Heart right ventricle (tissue), 16 donors: ENCODE data around the gene DOHH. TPM values are rescaled to one million over a fixed set of nuclear protein-coding genes. Genes with fewer than 3 reads are reported as not detected.

Experiments
- ATAC-seq, 8 donors: fragments of 200-7000 bp; cut with Tn5 transposase; one replicate each; pipeline ENCODE4 v1.9.1; 2020; ENCODE audit warnings: mild to moderate bottlenecking in 8 of 8, moderate library complexity in 8 of 8, moderate number of reproducible peaks in 1 of 8
- DNase-seq, 2 donors: peaks; one replicate each; pipeline ENCODE4 v3.0.0-alpha.2; 2020
- H3K27ac ChIP-seq, 10 donors: fragments of 200-600 bp; sonication (generic) in 2 of 10; one replicate each; pipeline versions ENCODE4 v1.5.0 to v1.8.0; 2020 to 2022; ENCODE audit warnings: mild to moderate bottlenecking in 3 of 10
- H3K27me3 ChIP-seq, 7 donors: fragments of 200-600 bp; one replicate each; pipeline ENCODE4 v1.8.0; 2021 to 2022; ENCODE audit warnings: mild to moderate bottlenecking in 2 of 7
- H3K36me3 ChIP-seq, 9 donors: fragments of 200-600 bp; sonication (generic) in 1 of 9; one replicate each; pipeline versions ENCODE4 v1.5.0 to v1.8.0; 2020 to 2022; ENCODE audit warnings: mild to moderate bottlenecking in 2 of 9
- H3K4me1 ChIP-seq, 9 donors: fragments of 200-600 bp; sonication (generic) in 1 of 9; one replicate each; pipeline versions ENCODE4 v1.5.0 to v1.8.0; 2020 to 2022; ENCODE audit warnings: mild to moderate bottlenecking in 4 of 9
- H3K4me3 ChIP-seq, 10 donors: fragments of 200-600 bp; sonication (generic) in 2 of 10; one replicate each; pipeline versions ENCODE4 v1.5.0 to v1.8.0; 2020 to 2022; ENCODE audit warnings: mild to moderate bottlenecking in 7 of 10, moderate library complexity in 2 of 10
- H3K9me3 ChIP-seq, 11 donors: fragments of 200-600 bp in 10 of 11; sonication (generic) in 2 of 11; one replicate each; pipeline versions ENCODE4 v1.5.0 to v1.8.0; 2013 to 2022; ENCODE audit warnings: mild to moderate bottlenecking in 2 of 11, control low read depth in 1 of 11, moderate library complexity in 1 of 11
- WGBS, 2 donors: extraction: QIAGEN DNeasy Blood & Tissue Kit; methylation state at CpG; one replicate each; pipeline ENCODE4 v1.1.7; 2013; ENCODE audit warnings: inconsistent platforms in 1 of 2; 5-methylcytosine and 5-hydroxymethylcytosine counted together
- intact Hi-C, 10 donors: fragments of 100-400 bp; cut with DNase I; formaldehyde crosslinking; loops; one replicate each; pipeline versions ENCODE4 v1.11.1 to v1.14.2; 2022
- polyA plus RNA-seq, 2 donors: library from polyadenylated mRNA; stranded (reverse); fragments of 200-250 nt; gene quantifications; one replicate each; pipeline ENCODE4 v1.2.3, GENCODE V29; 2013
- total RNA-seq, 10 donors: library from RNA; stranded (reverse); fragmentation: NEBNext Ultra II Directional in 3 of 10; extraction: Animal tissue kit (Norgen Biotek cat#: 25700) in 3 of 10; gene quantifications; one replicate each; pipeline versions ENCODE4 v1.2.1 to v1.2.4, GENCODE V29; 2021 to 2023
- TF ChIP-seq, protein P1 (sequence below), 9 donors: fragments of 200-600 bp; sonication (generic) in 2 of 9; IDR thresholded peaks; one replicate each; pipeline versions ENCODE4 v1.5.0 to v1.8.0; 2021 to 2022; ENCODE audit warnings: antibody characterized with exemption in 9 of 9, mild to moderate bottlenecking in 5 of 9, moderate library complexity in 1 of 9
- donor health status: Arrhythmogenic right ventricular cardiomyopathy.
- donor health status: ischemic (EF 13 %, LVEDD 7.1; RV severe dilation, severe dysfunction).
- donor health status: healthy with polysubstance abuse.
- donor health status: DM: no; HTN: yes; CAD: no.
- donor health status: DM: no; HTN: no; CAD: no.
- donor health status: ischemic (EF 25% LVEDD 6.9; RV normal size, moderate dysfunction).
- donor health status: ischemic (EF 25% LVEDD 5.7; RV mildly dilated, moderate dysfunction).
- donor health status: healthy.
- donor health status: DM: yes; HTN: yes; CAD: no.
- donor health status: Ischemic cardiomyopathy.
- donor health status: ischemic (EF 35%, LVEDD 5.7; RV mildly dilated, moderate dysfunction).
- donor health status: nonischemic (EF 11% LVEDD 7.7; RV severe dilation, severe dysfunction).
- donor health status: DM: yes; HTN: yes; CAD: no.
- donor health status: PGD.
- donor health status: ischemic (EF 29% LVEDD 5.4; RV normal size, mild dysfunction).
- donor health status: nonischemic (EF 23%, LVEDD 6.1; RV moderate dilation, normal function).

The DOHH gene
- total and polyA plus RNA-seq, 12 donors = 7.2 to 30.4 (median 10.3) TPM

DNA sequence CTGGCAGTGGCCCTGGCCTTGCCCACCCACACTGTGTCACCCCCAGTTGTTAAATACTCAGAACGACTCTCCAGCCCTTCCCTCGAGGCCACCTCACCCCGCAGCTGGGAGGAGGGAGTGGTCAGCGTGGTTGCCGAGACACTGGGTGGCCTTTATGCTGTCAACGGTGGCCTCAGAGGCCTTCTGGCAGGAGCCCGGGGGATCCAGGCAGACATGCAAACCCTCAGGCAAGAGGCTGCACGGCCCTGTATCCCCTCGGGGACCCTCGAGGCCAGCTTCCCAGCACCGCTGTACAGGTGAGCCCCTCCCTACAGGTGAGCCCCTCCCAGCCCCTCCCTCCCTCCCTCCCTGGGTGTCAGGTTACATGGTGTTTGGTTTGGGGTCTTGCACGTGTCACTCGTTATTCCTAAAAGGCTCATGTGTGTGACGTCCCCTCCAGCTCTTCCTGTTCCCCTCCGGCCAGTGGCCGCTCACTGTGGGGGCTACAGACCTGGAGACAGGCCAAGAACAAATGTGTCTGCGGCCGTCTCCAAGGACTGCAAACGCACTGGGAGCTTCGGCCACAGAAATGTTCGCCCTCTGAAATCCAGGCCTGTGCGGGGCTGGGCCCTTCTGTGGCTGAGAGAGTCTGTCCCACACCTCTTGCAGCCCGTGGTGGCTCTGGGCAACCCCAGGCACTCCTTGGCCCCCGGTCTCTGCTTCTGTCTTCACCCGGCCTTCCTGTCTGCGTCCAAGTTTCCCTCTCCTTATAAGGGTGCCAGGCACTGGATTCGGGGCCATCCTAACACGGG lies 38.7 kb upstream of the DOHH start, which contains the start of gene TEKTIP1:
TEKTIP1 (plus strand) TSS at position 210 of the 791 bp plus-strand sequence; CDS start at position 214, 4 bp downstream.
- intact Hi-C loops = no loop called here
- ATAC-seq = no peak
- no peak within 1 kb of the TSS for H3K4me3 ChIP-seq
- peaks cover 0 to 60% (median 17%) of the 10 kb centered on the region in 9 donors for H3K36me3 ChIP-seq
- TF ChIP-seq, protein P1, sequence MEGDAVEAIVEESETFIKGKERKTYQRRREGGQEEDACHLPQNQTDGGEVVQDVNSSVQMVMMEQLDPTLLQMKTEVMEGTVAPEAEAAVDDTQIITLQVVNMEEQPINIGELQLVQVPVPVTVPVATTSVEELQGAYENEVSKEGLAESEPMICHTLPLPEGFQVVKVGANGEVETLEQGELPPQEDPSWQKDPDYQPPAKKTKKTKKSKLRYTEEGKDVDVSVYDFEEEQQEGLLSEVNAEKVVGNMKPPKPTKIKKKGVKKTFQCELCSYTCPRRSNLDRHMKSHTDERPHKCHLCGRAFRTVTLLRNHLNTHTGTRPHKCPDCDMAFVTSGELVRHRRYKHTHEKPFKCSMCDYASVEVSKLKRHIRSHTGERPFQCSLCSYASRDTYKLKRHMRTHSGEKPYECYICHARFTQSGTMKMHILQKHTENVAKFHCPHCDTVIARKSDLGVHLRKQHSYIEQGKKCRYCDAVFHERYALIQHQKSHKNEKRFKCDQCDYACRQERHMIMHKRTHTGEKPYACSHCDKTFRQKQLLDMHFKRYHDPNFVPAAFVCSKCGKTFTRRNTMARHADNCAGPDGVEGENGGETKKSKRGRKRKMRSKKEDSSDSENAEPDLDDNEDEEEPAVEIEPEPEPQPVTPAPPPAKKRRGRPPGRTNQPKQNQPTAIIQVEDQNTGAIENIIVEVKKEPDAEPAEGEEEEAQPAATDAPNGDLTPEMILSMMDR (IDR thresholded peaks at IDR 0.05) = no peak
- H3K27me3 ChIP-seq = no peaks in the 10 kb centered on the region
- WGBS, 2 donors = 63 to 65% methylated on average over 27 to 28 of the region's 28 CpGs
- H3K4me1 ChIP-seq = peaks cover 0 to 22% (median 0%) of the 10 kb centered on the region in 9 donors
- DNase-seq = no peak
- H3K27ac ChIP-seq = no peak within 1 kb of the TSS
- H3K9me3 ChIP-seq = peaks cover 0 to 4% (median 0%) of the 10 kb centered on the region in 11 donors

DNA sequence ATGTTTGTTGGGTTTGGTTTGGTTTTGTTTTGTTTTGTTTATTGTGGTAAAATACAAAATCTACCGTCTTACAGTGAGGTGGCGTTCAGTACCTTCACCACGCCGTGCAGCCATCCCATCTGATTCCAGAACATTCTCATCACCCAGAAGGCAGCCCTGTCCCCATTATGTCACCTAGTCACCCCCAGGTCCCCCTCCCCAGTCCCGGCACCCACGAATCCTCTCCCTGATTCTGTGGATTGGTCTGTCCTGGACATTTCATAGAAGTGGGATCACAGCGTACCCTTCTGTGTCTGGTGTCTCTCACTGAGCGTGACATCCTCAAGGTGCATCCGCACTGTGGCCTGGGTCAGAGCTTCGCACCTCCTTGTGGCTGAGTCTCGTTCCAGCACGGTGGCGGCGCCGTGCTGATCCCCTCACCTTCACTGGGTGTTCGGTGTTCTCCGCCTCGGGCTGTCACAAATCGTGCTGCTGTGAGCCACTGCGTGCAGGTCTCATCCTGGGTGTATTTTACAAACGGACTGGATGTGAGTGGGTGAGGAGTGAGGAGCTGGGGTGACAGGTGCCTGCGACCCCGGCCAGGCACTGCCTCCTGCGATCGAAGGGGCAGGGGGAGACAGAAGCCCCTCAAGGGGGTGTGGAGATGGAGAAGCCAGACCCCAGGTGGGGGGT lies 37.9 kb upstream of the DOHH start:
- 86% methylated on average over 25 of the region's 25 CpGs for whole genome bisulfite sequencing, 2 donors
- Histone ChIP-seq H3K27ac (no peak overlapping the region), H3K9me3 (peaks cover 0 to 4% (median 0%) of the 10 kb centered on the region in 11 donors), H3K36me3 (peaks cover 0 to 60% (median 24%) of the 10 kb centered on the region in 9 donors), H3K4me1 (peaks cover 0 to 17% (median 0%) of the 10 kb centered on the region in 9 donors), H3K27me3 (no peaks in the 10 kb centered on the region), H3K4me3 (no peak overlapping the region)
- TF ChIP-seq, protein P1 (IDR thresholded peaks at IDR 0.05) = no peak
- ATAC-seq = peak in 1 of 8 donors; percentile 1
- no peak for DNase-seq
- intact Hi-C loops = no loop called here

DNA sequence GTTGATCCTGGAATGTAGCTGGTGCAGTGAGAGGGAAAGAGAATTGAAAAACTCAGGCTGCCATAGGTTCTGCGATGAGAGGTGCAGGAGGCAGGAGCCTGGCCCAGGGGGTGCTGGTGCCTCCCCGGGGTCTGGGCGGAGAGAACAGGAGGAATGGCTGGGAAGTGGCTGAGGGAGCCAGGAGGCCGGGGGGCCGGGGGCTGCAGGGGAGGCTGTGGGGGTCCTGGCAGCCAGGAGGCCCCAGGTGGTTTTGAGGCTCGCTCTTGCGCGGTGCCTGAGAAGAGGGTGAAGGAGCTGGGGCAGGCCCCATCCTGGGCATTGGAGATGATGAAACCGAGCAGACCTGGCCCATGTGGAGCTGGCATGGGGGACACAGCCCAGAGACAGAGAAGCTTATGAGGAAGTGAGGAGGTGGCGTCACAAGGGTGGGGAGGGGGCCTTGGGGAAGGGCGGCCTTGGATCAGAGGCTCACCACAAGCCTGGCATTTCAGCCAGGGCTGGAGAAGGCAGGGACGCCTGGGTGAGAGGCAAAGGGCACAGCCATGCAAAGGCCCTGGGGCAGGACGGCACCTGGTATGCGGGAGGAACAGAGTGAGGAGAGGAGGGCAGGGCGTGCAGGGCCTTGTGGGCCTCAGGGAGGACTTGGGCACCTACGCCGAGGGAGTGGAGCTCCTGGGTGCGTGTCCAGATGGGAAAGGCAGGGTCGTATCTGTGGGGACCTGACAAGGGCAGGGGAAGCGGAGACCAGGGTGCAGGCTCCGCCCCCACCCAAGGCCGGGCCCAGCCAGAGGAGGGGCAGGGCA lies 37.2 kb upstream of the DOHH start:
- intact Hi-C loops = no loop called here
- Histone ChIP-seq H3K4me1 (peaks cover 0 to 13% (median 0%) of the 10 kb centered on the region in 9 donors), H3K4me3 (no peak overlapping the region), H3K36me3 (peaks cover 0 to 66% (median 30%) of the 10 kb centered on the region in 9 donors), H3K27me3 (no peaks in the 10 kb centered on the region), H3K27ac (peak overlapping the region in 3 of 10 donors; percentile 9 to 30 (median 21)), H3K9me3 (peaks cover 0 to 4% (median 0%) of the 10 kb centered on the region in 11 donors)
- TF ChIP-seq, protein P1 (IDR thresholded peaks at IDR 0.05) = no peak
- DNase-seq (no peak), ATAC-seq (peak in 3 of 8 donors; percentile 4 to 19 (median 9))
- 90 to 91% methylated on average over 22 of the region's 22 CpGs for WGBS, 2 donors

DNA sequence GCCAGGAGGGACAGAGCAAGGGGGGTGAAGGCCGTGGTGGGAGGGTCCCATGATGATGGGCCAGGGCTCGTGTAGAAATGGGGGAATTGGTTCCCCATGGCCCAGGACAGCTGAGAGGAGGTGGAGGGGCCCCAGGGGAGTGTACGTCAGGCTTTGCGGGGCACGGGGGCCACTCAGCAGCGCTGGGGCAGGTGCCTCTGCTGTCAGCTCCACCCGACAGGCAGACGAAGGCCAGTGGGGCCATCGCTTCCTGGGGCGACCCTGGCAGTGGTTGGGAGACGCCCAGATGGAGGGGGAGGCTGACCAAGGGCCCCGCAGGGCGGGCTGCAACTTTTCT lies 36.6 kb upstream of the DOHH start:
- DNase-seq (no peak), ATAC-seq (peak in 6 of 8 donors; percentile 1 to 9 (median 4))
- H3K4me1 ChIP-seq = peaks cover 0 to 13% (median 0%) of the 10 kb centered on the region in 9 donors
- intact Hi-C loops = no loop called here
- peak overlapping the region in 5 of 10 donors; percentile 9 to 30 (median 21) for H3K27ac ChIP-seq
- WGBS, 2 donors = 70 to 74% methylated on average over 13 of the region's 13 CpGs
- TF ChIP-seq, protein P1 (IDR thresholded peaks at IDR 0.05) = no peak
- peaks cover 0 to 66% (median 34%) of the 10 kb centered on the region in 9 donors for H3K36me3 ChIP-seq
- no peaks in the 10 kb centered on the region for H3K27me3 ChIP-seq
- peaks cover 0 to 4% (median 0%) of the 10 kb centered on the region in 11 donors for H3K9me3 ChIP-seq
- no peak overlapping the region for H3K4me3 ChIP-seq
